ENCODE measurements around the gene RIN3.

- TF ChIP-seq CTCF (conservative IDR thresholded peaks at IDR 0.05; ENCODE audit: low read depth, low read length) (no peak), EZH2phosphoT487 (IDR thresholded peaks at IDR 0.05; ENCODE audit: borderline replicate concordance, low read length) (no peak), EZH2 (IDR thresholded peaks at IDR 0.05; ENCODE audit: low read length, unreplicated experiment) (no peak)
Measured at GRCh38 chr14:92513204-92513965, at the start of gene RIN3.

All from PC-3 (cell line).